Activated naive CD8-positive, alpha-beta T cell treated with anti-CD3 and anti-CD28 coated beads, Interleukin-2, amount 10 ng/mL, durations not matched to agents 7 days and 5 days (primary cell): ENCODE measurements around the gene ST6GALNAC3. TPM values are rescaled to one million over a fixed set of nuclear protein-coding genes. Genes with fewer than 3 reads are reported as not detected.

Source experiments
- ATAC-seq: fragments of 150-1000 bp; cut with Tn5 transposase; one replicate; pipeline ENCODE4 v1.10.0; 2021; ENCODE audit warnings: low read depth, moderate library complexity
- POLR2A ChIA-PET: fragments of 350-600 bp; sonication (Branson Sonifier 250); formaldehyde crosslinking; loops from one replicate; lab custom pipeline; 2021; ENCODE audit warnings: antibody characterized with exemption; lab: Charles Lee
- DNase-seq: peaks from one replicate; pipeline ENCODE4 v3.0.0; 2021
- H3K27ac Mint-ChIP-seq: one replicate; pipeline ENCODE4 v1.8.0; 2022; ENCODE audit warnings: mild to moderate bottlenecking, mixed read lengths
- H3K27me3 Mint-ChIP-seq: one replicate; pipeline ENCODE4 v1.8.0; 2022; ENCODE audit warnings: mild to moderate bottlenecking, moderate library complexity, mixed read lengths
- H3K36me3 Mint-ChIP-seq: one replicate; pipeline ENCODE4 v1.8.0; 2021; ENCODE audit warnings: mild to moderate bottlenecking, mixed read lengths
- H3K4me1 Mint-ChIP-seq: one replicate; pipeline ENCODE4 v1.8.0; 2021; ENCODE audit warnings: mixed read lengths
- H3K4me3 Mint-ChIP-seq: one replicate; pipeline ENCODE4 v1.8.0; 2022; ENCODE audit warnings: mild to moderate bottlenecking, moderate library complexity, mixed read lengths
- H3K9me3 Mint-ChIP-seq: one replicate; pipeline ENCODE4 v1.8.0; 2021; ENCODE audit warnings: mixed read lengths
- total RNA-seq, 2 experiments: library from RNA; stranded (reverse); gene quantifications; one replicate each; pipeline ENCODE4 v1.2.3, GENCODE V29; 2021

ST6GALNAC3 gene
- total RNA-seq, 2 experiments from 2014 or later, result 0.48 to 0.55 TPM

GRCh38 chr1:76124196-76124595, 49.6 kb downstream of the ST6GALNAC3 start:
- ATAC-seq (no peak), DNase-seq (no peak)
- Mint-ChIP-seq H3K4me3 (no peak overlapping the region), H3K9me3 (no peaks in the 10 kb centered on the region), H3K36me3 (no peaks in the 10 kb centered on the region), H3K4me1 (no peaks in the 10 kb centered on the region), H3K27ac (no peak overlapping the region), H3K27me3 (no peaks in the 10 kb centered on the region)
- POLR2A ChIA-PET, result no interaction called here

GRCh38 chr1:76125473-76126219, 51.1 kb downstream of the ST6GALNAC3 start:
- Mint-ChIP-seq H3K4me1 (no peaks in the 10 kb centered on the region), H3K27me3 (no peaks in the 10 kb centered on the region), H3K9me3 (no peaks in the 10 kb centered on the region), H3K27ac (no peak overlapping the region), H3K36me3 (no peaks in the 10 kb centered on the region), H3K4me3 (no peak overlapping the region)
- ATAC-seq (no peak), DNase-seq (no peak)
- POLR2A ChIA-PET, result no interaction called here

GRCh38 chr1:76128096-76128495, 53.5 kb downstream of the ST6GALNAC3 start:
- Mint-ChIP-seq H3K27ac (no peak overlapping the region), H3K36me3 (no peaks in the 10 kb centered on the region), H3K27me3 (no peaks in the 10 kb centered on the region), H3K4me3 (no peak overlapping the region), H3K4me1 (no peaks in the 10 kb centered on the region), H3K9me3 (peaks cover 3% of the 10 kb centered on the region)
- no peak for DNase-seq
- POLR2A ChIA-PET, result no interaction called here
- ATAC-seq, result no peak

- Mint-ChIP-seq H3K36me3 (no peaks in the 10 kb centered on the region), H3K4me3 (no peak overlapping the region), H3K4me1 (no peaks in the 10 kb centered on the region), H3K27me3 (no peaks in the 10 kb centered on the region), H3K9me3 (peaks cover 3% of the 10 kb centered on the region), H3K27ac (no peak overlapping the region)
- POLR2A ChIA-PET, result no interaction called here
- ATAC-seq, result no peak
- DNase-seq, result no peak
Measured at GRCh38 chr1:76129731-76130130, 55.2 kb downstream of the ST6GALNAC3 start.

- no peaks in the 10 kb centered on the region for H3K4me1 Mint-ChIP-seq
- H3K27ac Mint-ChIP-seq, result no peak overlapping the region
- DNase-seq (no peak), ATAC-seq (no peak)
- no peaks in the 10 kb centered on the region for H3K27me3 Mint-ChIP-seq
- H3K4me3 Mint-ChIP-seq, result no peak overlapping the region
- POLR2A ChIA-PET, result no interaction called here
- H3K36me3 Mint-ChIP-seq, result no peaks in the 10 kb centered on the region
- H3K9me3 Mint-ChIP-seq, result peaks cover 3% of the 10 kb centered on the region
Measured at GRCh38 chr1:76130992-76131391, 56.4 kb downstream of the ST6GALNAC3 start.

GRCh38 chr1:76133977-76134376, 59.4 kb downstream of the ST6GALNAC3 start:
- Mint-ChIP-seq H3K4me1 (no peaks in the 10 kb centered on the region), H3K4me3 (no peak overlapping the region), H3K9me3 (peaks cover 3% of the 10 kb centered on the region), H3K36me3 (no peaks in the 10 kb centered on the region), H3K27ac (no peak overlapping the region), H3K27me3 (no peaks in the 10 kb centered on the region)
- POLR2A ChIA-PET, result no interaction called here
- DNase-seq (no peak), ATAC-seq (no peak)

GRCh38 chr1:76135835-76136234, 61.3 kb downstream of the ST6GALNAC3 start:
- Mint-ChIP-seq H3K9me3 (peaks cover 3% of the 10 kb centered on the region), H3K36me3 (no peaks in the 10 kb centered on the region), H3K27ac (no peak overlapping the region), H3K4me1 (peaks cover 1% of the 10 kb centered on the region), H3K27me3 (no peaks in the 10 kb centered on the region), H3K4me3 (no peak overlapping the region)
- DNase-seq (no peak), ATAC-seq (no peak)
- POLR2A ChIA-PET, result no interaction called here

- no peaks in the 10 kb centered on the region for H3K9me3 Mint-ChIP-seq
- no peaks in the 10 kb centered on the region for H3K36me3 Mint-ChIP-seq
- POLR2A ChIA-PET, result no interaction called here
- ATAC-seq (no peak), DNase-seq (no peak)
- peaks cover 1% of the 10 kb centered on the region for H3K4me1 Mint-ChIP-seq
- H3K4me3 Mint-ChIP-seq, result no peak overlapping the region
- H3K27ac Mint-ChIP-seq, result no peak overlapping the region
- H3K27me3 Mint-ChIP-seq, result no peaks in the 10 kb centered on the region
Measured at GRCh38 chr1:76136894-76137293, 62.3 kb downstream of the ST6GALNAC3 start.

GRCh38 chr1:76137746-76138145, 63.2 kb downstream of the ST6GALNAC3 start:
- ATAC-seq (no peak), DNase-seq (no peak)
- POLR2A ChIA-PET, result no interaction called here
- Mint-ChIP-seq H3K4me3 (no peak overlapping the region), H3K9me3 (no peaks in the 10 kb centered on the region), H3K36me3 (no peaks in the 10 kb centered on the region), H3K27ac (no peak overlapping the region), H3K4me1 (peaks cover 1% of the 10 kb centered on the region), H3K27me3 (no peaks in the 10 kb centered on the region)

GRCh38 chr1:76138217-76138616, 63.7 kb downstream of the ST6GALNAC3 start:
- Mint-ChIP-seq H3K36me3 (no peaks in the 10 kb centered on the region), H3K4me1 (peaks cover 1% of the 10 kb centered on the region), H3K9me3 (no peaks in the 10 kb centered on the region), H3K27me3 (no peaks in the 10 kb centered on the region), H3K4me3 (no peak overlapping the region), H3K27ac (no peak overlapping the region)
- ATAC-seq (no peak), DNase-seq (no peak)
- POLR2A ChIA-PET, result no interaction called here

GRCh38 chr1:76140227-76140626, 65.7 kb downstream of the ST6GALNAC3 start:
- POLR2A ChIA-PET, result no interaction called here

GRCh38 chr1:76141929-76142328, 67.4 kb downstream of the ST6GALNAC3 start:
- Mint-ChIP-seq H3K4me3 (no peak overlapping the region), H3K4me1 (peaks cover 3% of the 10 kb centered on the region), H3K36me3 (no peaks in the 10 kb centered on the region), H3K27ac (no peak overlapping the region), H3K27me3 (peaks cover 3% of the 10 kb centered on the region), H3K9me3 (no peaks in the 10 kb centered on the region)
- no peak for ATAC-seq
- POLR2A ChIA-PET, result no interaction called here
- no peak for DNase-seq

More at GRCh38 chr1:76140227-76140626, 65.7 kb downstream of the ST6GALNAC3 start:
- H3K36me3 Mint-ChIP-seq, result no peaks in the 10 kb centered on the region
- ATAC-seq (no peak), DNase-seq (no peak)
- H3K9me3 Mint-ChIP-seq, result no peaks in the 10 kb centered on the region
- H3K27ac Mint-ChIP-seq, result no peak overlapping the region
- H3K27me3 Mint-ChIP-seq, result peaks cover 3% of the 10 kb centered on the region
- H3K4me3 Mint-ChIP-seq, result no peak overlapping the region
- peaks cover 3% of the 10 kb centered on the region for H3K4me1 Mint-ChIP-seq

GRCh38 chr1:76142771-76143540, 68.4 kb downstream of the ST6GALNAC3 start:
- DNase-seq, result no peak
- POLR2A ChIA-PET, result no interaction called here
- H3K27me3 Mint-ChIP-seq, result peaks cover 4% of the 10 kb centered on the region
- no peak for ATAC-seq
- no peak overlapping the region for H3K4me3 Mint-ChIP-seq
- H3K4me1 Mint-ChIP-seq, result peaks cover 3% of the 10 kb centered on the region
- no peaks in the 10 kb centered on the region for H3K9me3 Mint-ChIP-seq
- no peak overlapping the region for H3K27ac Mint-ChIP-seq
- no peaks in the 10 kb centered on the region for H3K36me3 Mint-ChIP-seq

- peaks cover 3% of the 10 kb centered on the region for H3K4me1 Mint-ChIP-seq
Measured at GRCh38 chr1:76144247-76144646, 69.7 kb downstream of the ST6GALNAC3 start.

More at GRCh38 chr1:76144247-76144646, 69.7 kb downstream of the ST6GALNAC3 start:
- DNase-seq (no peak), ATAC-seq (no peak)
- Mint-ChIP-seq H3K36me3 (no peaks in the 10 kb centered on the region), H3K27ac (no peak overlapping the region), H3K27me3 (peaks cover 4% of the 10 kb centered on the region), H3K4me3 (no peak overlapping the region), H3K9me3 (no peaks in the 10 kb centered on the region)
- POLR2A ChIA-PET, result no interaction called here
